NCI-H1417 treated with DMSO at 0.1 percent for 48 hours (cell line): Measurements from ENCODE around the gene CD244.

ENCODE experiments used
- DNase-seq: peaks from one replicate; lab custom pipeline; 2025; lab: John Stamatoyannopoulos, UW

The CD244 gene

DNA sequence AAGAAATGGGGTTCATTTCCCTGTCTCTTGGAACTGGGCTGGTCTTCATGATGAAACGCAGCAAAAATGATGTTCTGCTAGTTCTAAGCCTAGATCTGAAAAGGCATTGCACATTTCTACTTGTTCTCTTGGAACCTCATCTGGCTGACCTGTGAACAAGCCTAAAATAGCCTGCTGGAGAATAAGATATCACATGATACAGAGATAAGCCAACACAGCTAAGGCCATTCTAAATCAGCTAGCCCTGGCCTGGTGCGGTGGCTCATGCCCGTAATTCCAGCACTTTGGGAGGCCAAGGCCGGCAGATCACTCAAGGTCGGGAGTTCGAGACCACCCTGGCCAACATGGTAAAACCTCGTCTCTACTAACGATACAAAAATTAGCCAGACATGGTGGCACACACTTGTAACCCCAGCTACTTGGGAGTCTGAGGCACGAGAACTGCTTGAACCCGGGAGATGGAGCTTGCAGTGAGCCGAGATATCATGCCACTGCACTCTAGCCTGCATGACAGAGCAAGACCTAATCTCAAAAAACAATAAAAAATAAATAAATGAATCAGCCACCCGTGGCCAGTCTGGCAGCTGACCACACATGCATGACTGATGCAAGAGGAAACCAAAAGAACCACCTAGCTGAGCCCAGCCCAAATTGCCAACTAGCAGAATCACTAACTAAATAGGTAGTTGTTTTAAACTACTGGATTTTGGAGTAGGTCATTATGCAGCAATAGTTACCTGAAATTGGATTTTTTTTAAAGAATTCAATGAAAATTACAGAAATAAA, 18.0 kb downstream of the CD244 start:
- no peak for DNase-seq

DNA sequence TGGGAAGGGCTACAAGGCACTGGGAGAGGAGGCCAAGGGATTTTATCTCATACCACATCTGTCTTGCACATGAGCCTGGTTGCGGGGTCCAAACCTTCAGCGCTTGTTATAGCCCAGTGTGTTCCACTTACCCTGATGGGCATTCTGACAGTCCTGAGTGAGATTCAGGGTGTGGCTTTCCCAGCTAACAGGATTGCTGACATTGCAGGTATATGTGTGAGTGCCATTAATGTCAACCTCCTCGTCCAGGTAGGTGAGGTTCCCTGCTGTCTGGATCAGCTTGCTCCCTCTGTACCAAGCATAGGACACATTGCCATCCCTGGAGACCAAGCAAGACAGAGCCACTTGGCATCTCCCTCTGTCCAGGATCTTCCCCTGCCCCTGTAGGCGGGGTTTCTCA, 21.6 kb downstream of the CD244 start:
- no peak for DNase-seq

DNA sequence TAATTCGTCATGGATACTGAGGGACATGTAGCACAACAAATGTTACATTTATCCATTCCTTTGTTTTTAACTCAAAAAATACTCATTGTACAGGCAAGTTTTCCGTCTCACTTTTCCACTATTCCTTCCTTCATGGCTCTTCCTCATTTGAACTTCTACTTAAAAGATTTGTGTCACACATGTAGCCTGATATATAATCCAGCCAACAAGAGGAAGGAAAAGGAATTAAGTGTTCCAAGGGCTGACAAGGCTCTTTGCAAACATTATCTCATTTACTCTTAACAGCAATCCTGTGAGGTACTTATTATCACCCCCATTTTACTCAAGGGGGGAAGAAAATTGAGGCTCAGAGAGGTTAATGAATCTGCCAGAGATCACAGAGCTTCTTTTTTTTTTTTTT, 22.9 kb downstream of the CD244 start:
- no peak for DNase-seq

DNA sequence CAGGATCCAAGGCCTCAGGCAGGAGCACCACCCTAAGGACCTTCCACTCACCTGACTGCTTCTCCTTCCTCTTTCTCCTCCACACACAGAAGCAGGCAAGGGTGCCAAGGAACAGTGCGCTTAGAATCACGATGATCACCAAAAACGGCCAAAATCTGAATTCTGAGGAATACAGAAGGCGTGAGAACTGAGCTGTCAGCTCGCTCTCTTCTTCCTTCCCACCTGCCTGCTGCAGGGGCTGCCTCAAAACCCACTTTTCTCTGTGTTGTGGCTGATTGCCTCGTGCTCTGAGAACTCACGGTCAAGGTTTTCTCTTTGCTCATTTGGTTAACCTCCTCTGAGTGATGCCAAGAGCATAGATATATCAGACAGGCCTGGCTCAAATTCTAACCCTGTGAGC, 23.8 kb downstream of the CD244 start:
- DNase-seq: no peak

DNA sequence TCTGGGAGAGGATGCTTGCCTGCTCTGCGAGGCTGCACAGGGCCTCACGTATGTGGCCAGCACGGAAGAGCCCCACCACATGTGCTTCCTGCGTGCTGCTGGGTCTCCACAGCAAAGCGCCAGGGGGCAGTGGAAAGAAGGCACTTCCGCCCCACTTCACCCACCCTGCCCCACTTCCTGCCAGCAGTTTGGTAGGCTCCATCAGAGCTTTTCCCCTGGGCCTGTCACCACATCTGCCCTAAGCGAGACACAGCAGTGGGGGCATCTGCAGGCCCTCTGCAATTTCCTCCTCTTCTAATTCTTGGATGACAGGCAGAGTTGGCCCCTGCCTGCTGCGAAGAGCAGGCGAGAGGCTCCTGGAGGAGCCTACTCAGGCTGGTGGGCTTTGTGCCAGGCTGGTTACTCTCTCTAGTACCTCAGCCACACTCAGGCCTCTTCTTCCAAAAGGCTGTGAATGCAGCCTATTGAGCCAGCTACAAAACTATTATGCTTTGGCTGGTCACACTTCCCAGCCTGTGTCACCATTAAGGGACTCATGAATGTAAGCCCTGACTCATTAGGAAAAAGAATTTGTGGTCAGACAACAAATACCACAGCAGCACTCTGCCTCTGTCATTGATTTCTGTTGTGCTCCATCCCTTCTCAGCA, 25.0 kb downstream of the CD244 start:
- DNase-seq: no peak

DNA sequence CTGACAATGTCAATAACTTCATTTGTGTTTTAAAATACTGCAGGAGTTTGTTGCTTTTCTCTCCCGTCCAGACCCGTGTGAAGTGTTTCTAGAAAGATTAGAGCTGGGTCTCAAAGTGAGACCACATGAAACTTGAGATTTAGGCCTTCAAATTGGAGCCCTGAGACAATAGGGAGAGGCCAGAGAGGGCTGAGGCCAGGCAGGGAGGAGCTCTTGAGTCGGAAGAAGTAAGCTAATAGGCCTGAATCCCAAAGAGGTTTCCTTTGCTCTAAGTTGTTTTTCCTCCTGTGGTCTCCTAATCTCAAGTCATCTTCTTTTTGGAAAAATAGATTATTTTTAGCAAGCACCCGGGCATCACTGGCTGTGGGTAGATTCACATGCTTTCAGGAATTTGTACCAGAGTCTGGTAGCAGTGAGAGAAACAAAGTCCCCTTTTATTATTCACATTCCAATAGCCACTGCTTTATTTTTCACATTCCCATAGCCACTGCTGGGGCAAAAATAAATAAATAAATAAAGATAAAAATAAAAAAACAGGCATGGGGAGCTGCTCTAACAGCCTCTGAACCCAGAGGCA, 25.6 kb downstream of the CD244 start:
- DNase-seq: no peak

DNA sequence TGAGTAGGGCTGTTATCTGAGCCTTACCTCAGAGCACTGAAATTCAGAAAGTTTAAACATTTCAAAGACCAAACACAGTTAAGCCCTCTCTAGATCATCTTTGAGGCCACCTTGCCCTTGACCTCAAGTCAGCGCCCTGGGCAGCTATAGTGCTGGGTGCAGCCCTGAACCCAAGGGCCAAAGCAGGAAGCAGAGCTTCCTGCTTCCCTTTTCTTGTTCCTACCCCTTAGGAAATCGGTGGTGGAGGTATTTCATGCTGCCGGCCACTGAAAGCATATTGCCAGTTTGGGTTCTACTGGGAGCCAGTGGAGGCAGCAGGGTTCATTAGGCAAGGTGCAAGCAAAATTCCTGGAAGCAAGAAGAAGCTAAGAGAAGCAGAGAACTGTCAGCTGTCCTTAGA, 26.1 kb downstream of the CD244 start:
- DNase-seq: no peak

DNA sequence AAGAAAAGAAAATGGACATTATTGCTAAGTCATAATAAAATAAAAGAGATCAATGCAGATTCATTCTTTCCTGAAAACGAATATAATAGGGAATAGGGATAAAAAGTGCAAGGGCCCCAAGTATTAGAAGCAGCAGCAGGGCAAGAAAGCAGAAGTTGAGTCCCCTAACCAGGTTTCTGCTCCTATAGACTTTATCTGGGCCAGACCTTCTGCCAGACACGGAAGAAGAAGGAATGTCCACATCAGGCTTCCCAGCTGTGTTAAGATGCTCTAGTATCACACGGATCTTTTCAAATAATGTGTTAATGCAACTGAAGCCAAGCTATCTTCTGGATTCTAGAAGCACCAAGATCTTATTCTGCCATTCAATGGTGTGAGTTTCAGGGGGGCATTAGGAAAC, 26.9 kb downstream of the CD244 start:
- DNase-seq: no peak

DNA sequence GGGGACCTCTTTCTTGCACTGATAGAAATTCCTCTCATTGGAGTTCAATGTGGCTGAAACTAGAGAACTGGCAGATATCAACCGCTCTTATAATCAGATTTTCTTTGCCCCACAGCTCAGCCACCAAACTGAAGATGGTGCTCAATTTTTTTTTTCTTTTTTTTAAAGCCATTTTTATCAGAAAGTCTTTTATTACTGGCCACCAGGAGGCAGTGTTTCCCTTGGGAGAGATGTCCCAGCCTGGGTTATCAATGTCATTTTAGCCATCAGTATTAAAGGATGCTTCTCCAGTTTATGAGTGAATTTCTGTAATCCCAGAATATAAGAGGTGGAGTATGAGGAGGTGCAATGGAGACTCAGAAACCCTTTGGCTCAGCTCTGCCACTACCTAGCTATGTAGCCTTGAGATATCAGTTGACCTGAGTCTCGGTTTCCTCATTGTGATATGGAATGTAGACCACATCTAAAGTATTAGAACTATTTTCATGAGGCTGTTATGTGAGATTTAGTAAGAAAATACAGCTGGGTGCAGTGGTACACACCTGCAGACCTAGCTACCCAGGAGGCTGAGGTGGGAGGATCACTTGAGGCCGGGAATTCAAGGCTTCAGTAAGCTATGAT, 27.6 kb downstream of the CD244 start:
- DNase-seq: no peak

DNA sequence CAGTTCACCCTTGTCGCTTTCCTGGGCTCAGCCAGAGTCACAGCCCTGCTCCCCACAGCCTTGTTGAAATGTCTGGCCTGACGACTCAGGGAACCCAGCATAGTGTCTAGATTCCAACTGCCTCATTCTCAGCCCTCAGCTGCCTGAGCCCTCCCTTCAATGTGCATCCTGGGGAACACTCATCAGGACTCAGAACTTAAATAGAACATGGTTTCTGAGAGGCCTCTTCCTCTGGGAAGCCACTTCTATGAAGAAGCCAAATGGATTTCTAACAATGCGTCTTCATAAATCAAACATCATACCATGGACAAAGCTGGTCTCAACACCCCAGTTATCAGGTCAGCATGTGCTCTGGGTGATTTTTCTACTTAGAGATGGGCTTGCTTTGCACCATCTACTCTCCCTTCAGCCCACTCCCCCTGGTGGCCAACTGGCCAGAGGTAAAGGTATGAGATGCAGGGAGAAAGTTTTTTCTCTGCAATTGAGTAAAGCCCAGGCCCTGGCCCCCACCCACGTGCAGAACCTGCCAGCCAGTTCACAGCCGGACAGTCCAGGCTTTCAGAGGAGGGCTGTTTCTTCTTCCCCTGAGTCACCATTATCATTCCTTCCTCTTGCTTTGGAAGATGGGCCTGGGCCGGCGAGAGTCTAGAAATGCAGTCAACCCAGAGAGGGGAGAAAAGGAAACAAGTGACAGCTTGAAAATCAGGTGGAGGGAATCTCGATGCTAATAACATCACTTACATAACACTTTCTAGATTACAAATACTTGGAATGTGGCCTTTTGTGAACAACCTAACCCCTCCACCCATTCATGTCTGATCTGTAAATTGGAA, 32.1 kb downstream of the CD244 start:
- DNase-seq: no peak

DNA sequence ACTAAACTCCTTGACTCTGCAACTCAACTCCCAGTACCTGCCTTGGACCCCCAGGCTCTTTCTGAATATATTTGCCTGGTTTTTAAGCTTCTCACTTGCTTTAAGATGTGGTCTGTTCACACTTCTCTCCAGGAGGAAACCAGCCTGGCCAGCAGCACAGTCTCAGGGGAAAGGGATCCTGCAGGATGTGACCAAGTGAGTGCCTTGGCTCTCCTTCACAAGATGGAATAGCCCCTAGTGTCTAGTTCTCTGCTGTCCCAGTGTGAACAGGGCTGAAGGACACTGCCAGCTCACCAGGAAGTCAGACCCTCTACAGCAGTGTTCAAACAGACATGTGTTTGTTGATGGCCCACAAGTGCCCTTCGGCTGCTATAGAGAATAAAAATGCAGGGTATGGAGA, 32.9 kb downstream of the CD244 start:
- no peak for DNase-seq

DNA sequence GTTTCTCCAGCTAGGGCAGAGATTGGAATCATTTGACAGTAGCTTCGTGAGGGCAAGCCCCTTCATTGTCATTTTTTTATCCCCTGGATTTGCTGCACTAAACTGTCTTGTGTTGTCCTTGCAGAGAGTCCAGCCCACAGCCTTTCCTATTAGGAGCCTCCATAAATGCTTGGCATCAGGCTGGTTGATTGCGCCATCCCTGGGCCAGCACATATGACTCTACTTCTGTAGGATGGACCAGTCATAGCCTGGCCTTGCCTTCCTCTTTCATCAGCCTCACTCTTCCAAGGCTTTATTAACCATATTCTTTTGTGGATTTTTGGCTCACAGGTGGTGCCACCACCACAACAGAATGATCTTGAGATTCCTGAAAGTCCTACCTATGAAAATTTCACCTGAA, 35.3 kb downstream of the CD244 start:
- DNase-seq: no peak

DNA sequence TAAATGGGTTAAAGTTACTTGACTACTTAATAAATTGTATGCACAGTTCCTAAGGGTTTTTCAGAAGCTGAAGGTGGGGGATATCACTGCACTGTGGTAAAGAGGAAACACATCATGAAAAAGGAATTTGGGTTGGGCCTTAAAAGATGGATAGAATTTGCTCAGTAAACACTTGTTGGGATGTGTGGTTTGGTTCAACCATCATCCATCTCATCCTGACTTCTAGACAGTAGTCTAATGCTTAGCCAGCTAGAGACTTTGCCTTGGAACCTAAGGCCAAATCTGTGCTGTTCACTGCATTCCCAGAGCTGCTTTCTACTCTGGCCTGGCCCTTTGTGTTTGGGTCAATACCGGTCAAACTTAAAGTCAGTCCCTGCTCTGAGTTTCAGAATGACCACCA, 36.1 kb downstream of the CD244 start:
- no peak for DNase-seq

DNA sequence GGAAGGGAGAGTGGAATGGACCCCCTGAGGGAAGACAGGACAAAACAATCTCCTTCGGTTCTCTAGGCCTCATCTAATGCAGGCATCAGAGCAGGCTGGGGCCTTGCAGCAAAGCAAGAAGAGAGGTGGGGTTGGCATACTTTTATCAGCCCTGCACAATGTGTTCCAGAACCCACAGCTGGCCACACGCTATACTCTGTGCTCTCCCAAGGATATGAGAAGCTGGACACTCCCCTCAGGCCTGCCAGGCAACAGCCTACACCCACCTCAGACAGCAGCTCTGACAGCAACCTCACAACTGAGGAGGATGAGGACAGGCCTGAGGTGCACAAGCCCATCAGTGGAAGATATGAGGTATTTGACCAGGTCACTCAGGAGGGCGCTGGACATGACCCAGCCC, 39.4 kb downstream of the CD244 start:
- DNase-seq: no peak

DNA sequence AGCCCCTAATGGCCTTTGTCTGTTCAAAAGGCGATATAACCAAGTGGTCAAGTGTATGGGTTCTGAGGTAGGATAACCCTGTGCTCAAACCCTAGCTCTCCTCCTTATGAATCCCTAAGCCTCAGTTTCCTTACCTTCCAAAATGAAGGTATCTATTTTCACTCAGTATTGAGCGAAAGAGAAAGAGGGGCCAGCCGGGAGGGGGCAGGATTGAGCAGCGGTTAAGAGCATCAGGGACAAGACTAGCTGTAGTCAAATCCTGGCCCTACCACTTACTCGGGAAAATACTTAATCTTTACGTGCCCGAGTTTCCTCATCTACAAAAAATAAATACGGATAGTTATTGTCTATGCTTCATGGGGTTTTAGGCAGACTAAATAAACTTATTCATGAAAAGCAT, 41.1 kb downstream of the CD244 start:
- DNase-seq: no peak

DNA sequence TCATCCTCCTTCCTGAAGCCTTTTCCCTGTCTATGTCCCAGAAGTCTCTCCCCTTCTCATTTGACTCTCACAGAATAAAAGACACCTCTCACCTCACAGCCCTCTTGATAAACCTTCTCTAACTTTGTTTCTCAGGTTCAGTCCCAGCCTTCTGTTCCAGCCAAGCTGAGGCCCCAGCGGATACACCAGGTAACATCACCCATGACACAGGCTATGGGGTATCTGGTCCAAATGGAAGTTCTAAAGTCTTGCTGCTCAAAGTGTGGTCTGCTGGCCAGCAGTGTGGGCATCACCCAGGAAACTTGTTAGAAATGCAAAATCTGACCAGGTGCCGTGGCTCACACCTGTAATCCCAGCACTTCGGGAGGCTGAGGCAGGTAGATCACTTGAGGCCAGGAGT, 43.5 kb downstream of the CD244 start:
- no peak for DNase-seq

DNA sequence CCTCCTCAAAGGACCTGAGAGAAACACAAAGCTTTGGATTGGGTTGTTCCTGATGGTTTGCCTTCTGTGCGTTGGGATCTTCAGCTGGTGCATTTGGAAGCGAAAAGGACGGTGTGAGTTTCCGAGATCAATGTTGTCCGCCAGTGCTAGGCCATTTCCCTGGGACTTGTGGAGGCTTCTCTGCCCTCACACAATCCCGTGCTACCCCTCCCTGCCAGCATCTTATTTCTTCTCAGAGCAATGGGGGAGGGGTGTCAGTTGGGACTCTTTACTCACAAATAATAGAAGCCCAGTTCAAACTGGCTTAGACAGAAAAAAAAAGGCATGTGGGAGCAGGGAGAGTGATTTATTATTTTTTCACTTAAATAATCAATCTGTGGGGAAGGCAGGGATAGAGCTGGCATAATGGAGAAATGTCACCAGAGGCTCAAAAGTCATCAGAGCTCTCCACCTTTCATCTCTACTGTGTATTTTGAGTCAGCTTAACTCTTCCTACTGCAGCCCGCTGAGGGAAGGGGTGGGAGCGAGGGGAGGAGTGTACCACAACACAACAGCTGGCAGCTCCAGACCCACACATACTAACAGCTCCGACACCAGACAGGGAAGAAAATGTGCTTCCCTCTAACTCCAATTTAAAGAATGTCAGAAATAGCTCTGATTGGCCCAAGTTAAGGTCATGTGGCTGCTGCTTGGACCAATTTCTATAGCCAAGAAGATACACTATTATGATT, 44.3 kb downstream of the CD244 start:
- no peak for DNase-seq

DNA sequence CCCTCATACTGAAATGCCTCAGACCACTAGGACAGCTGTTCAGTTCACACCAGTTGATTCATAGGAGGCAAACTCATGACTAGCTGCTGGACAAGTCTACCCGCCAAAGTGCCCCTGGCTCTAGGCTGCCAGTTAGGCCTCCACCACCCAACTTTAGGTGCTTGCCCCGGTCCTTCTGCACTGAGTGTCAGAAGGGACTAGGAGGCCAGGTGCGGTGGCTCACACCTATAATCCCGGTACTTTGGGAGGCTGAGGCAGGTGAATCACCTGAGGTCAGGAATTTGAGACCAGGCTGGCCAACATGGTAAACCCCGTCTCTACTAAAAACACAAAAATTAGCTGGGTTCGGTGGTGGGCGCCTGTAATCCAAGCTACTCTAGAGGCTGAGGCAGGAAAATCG, 47.8 kb downstream of the CD244 start:
- DNase-seq: no peak

DNA sequence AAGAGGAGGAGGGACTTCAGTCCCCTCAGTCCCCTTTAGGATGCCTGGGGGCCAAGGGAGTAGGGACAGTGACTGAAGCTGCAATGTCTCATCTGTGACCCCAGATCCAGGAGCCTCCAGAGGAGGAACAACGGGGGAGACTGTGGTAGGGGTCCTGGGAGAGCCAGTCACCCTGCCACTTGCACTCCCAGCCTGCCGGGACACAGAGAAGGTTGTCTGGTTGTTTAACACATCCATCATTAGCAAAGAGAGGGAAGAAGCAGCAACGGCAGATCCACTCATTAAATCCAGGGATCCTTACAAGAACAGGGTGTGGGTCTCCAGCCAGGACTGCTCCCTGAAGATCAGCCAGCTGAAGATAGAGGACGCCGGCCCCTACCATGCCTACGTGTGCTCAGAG, 48.4 kb downstream of the CD244 start:
- DNase-seq: no peak

DNA sequence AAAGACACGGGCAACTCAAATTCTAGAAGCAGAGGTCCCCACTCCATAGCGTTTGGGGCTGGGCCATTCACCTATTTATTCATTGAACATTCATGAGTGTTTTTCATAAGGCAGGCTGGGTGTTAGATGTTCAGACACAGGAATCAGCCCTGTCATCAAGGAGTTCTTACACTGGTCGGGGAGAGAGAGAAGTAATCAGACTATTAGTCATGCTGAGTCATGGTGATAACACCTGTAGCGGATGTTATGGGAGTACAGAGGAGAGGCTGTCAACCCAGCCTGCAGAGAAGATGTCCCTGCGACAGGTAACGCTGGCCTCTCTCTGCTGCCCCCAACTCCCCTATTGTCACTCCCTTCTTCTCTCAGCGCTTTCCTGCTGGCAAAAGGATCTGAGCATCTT, 49.5 kb downstream of the CD244 start:
- DNase-seq: no peak

DNA sequence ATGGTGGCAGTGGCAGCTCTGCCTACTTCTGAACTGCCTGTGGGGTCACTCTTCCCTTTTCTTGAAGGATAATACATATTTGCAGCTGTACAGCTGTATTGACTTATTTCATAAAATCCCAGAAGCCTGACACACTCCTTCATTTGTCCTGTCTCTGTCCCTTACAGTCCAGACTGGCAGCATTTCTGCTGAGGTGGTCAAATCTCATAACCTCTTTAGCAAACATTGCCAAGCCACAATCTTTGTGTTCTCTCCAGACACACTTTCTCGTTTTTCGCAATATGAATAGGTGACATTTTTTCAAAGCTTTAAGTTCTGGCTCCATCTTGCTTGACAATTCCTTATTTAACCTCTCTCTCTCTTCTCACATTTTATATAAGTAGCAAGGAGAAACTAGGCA, 51.5 kb downstream of the CD244 start:
- no peak for DNase-seq

DNA sequence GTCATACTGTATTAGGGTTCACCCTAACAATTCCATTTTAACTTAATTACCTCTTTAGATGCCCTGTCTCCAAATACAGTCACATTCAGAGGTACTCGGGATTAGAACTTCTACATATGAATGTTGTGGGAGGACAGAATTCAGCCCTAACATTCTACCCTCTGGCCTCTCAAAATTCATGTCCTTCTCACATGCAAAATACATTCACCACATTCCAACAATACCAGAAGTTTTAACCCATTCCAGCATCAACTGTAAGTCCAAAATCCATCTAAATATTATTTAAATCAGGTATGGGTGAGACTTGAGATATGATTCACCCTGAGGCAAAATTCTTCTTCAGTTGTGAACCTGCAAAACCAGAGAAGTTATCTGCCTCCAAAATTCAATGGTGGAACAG, 52.2 kb downstream of the CD244 start:
- DNase-seq: no peak
